ENCODE results near the gene SRRD.

DNA sequence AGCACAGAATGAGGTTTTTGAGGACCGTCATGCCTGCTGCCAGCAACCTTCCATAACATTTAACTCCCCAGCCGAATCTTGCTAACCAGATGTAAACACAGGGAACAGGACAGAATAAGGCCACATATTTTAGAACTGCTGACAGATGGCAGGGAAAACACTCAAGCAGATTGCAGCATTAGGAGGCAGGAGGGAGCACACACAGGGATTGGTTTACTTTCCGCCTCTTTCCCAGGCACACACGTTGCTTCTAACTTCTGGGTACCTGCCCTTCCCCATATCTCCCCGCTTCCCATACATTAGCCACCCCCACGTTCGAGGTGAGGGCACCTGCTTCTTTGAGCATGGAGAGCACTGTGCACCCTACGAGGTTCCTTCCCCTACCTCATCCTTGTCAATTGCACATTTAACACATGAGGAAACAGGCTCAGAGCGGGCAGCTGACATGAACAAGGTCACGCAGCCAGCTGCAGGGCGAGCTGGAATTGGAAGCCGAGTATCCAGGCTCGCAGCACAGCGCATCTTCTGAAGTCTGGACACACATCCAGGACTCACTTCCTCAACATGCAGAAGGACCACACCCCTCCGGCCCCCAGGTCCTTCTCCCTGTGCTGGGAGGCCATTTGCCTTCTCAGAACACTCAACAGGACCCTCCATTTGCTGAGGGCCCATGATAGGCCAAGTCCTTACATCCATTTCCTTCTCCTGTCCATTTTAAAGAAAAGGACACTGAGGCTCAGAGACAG, 35.9 kb upstream of the SRRD start:
- TF ChIP-seq, protein P1, sequence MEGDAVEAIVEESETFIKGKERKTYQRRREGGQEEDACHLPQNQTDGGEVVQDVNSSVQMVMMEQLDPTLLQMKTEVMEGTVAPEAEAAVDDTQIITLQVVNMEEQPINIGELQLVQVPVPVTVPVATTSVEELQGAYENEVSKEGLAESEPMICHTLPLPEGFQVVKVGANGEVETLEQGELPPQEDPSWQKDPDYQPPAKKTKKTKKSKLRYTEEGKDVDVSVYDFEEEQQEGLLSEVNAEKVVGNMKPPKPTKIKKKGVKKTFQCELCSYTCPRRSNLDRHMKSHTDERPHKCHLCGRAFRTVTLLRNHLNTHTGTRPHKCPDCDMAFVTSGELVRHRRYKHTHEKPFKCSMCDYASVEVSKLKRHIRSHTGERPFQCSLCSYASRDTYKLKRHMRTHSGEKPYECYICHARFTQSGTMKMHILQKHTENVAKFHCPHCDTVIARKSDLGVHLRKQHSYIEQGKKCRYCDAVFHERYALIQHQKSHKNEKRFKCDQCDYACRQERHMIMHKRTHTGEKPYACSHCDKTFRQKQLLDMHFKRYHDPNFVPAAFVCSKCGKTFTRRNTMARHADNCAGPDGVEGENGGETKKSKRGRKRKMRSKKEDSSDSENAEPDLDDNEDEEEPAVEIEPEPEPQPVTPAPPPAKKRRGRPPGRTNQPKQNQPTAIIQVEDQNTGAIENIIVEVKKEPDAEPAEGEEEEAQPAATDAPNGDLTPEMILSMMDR (IDR thresholded peaks at IDR 0.05; ENCODE audit: insufficient read depth, low read depth, low read length) = no peak
- TF ChIP-seq EZH2 (IDR thresholded peaks at IDR 0.05; ENCODE audit: insufficient read depth, low read length) = no peak

Data from astrocyte (in vitro differentiated cells and primary cell).